Measurements from ENCODE around the gene ANKUB1.

The ANKUB1 gene

DNA sequence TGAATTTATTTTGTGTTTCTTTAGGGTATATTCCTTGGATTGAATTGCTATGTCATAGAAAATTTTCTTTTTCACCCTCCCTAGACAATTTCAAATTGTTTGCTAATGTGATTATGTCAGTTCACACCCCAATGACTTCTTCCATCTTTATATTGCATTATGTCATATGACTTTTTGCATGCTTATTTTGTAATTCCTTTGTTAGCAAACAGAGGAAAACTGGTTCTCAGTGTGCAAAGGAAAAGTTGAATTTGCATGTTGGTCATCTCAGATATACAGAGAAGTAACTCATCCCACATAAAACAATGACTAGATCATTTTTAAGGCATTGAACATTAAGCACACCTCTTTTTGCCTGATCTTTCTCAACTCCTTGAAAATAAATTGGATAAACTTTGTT, 17.3 kb upstream of the ANKUB1 start:
- H3K4me3 ChIP-seq (ENCODE audit: low read depth, low read length), result no peak overlapping the region

DNA sequence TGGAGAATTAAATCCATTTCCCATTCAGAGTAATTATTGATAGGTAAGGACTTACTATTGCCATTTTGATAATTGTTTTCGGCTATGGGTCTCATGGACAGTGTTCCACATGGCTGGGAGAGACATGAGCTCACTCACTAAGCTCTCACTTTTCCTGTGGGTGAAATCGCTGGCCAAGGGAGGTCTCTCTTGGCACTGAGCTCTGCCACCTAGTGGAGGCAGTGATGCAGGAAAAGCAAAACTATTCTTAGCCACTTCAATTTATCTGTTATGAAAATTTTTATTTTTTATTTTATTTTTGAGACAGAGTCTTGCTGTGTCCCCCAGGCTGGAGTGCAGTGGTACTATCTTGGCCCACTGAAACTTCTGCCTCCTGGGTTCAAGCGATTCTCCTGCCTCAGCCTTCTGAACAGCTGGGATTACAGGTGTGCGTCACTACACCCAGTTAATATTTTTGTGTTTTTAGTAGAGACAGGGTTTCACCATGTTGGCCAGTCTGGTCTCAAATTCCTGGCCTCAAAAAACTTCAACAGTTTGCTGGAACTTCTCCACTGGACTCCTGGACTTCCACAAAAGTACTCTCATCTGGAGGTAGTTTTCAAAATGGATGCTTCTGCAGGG, 16.0 kb upstream of the ANKUB1 start:
- H3K4me3 ChIP-seq (ENCODE audit: low read depth, low read length), result no peak overlapping the region

DNA sequence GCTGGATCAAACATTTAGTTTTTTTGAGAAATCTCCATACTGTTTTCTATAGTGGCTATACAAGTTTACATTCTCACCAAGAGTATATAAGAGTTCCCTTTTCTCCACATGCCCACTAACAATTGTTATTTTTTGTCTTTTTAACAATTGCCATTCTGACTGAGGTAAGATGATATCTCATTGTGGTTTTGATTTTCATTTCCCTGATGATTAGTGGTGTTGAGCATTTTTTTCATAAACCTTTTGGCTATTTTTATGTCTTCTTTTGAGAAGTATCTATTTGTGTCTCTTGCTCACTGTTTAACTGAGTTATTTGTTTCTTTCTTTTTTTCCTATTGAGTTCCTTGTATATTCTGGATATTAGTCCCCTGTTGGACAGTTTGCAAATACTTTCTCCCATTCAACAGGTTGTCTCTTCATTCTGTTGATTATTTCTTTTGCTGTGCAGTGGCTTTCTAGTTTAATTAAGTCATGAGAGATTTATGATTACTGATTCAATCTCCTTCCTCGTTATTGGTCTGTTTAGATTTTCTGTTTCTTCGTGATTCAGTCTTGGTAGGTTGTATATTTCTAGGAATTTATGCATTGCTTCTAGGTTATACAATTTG, 13.9 kb upstream of the ANKUB1 start:
- H3K4me3 ChIP-seq (ENCODE audit: low read depth, low read length), result no peak overlapping the region

DNA sequence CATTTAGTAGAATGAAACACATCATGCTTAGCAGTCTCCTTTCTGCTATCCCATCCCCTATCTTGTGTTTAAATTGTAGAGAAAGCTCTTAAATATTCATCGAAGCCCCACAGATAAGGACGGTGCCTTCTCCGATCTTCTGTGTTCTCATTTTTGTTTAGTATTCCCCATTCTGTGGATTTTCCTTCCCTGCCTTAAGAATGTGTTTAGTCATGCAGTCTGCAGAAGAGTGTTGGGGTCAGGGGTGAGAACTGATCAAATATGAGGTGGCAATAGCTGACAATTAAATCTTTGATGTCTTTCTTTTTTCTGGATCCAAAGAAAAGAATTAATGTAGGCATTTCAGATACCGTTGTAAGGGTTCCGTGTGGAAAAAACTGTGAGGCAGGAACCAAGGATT, 9.3 kb upstream of the ANKUB1 start:
- no peak overlapping the region for H3K4me3 ChIP-seq (ENCODE audit: low read depth, low read length)

DNA sequence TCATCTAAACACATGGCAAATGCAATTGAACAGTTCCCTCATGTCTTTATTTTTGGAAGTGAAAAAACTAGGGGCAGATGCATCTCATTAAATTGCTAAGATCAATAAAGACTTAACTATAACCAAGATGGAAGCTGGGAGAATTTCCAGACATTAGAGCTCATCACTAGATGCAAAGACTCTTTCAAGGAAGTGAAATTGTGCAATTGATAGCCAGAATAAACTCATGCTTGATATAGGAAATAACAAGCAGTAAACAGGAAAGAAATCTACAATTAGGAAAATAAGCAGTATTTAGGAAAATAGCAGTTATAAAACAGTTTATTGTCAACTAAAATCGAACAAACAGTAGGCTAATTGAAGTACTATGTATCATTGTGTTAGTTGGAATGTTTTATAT, 8.8 kb upstream of the ANKUB1 start:
- no peak overlapping the region for H3K4me3 ChIP-seq (ENCODE audit: low read depth, low read length)

DNA sequence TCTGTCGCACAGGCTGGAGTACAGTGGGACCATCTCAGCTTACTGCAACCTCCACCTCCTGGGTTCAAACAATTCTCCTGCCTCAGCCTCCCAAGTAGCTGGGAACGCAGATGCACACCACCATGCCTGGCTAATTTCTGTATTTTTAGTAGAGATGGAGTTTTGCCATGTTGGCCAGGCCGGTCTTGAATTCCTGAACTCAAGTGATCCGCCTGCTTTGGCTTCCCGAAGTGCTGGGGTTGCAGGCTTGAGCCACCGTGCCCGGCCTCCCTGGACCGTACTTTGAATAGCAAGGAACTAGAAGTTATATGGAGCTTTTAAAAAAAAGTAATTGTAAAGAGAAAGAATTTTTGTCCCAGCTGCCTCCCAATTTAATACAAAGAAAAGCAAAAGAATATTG, 8.3 kb upstream of the ANKUB1 start:
- H3K4me3 ChIP-seq (ENCODE audit: low read depth, low read length), result no peak overlapping the region

DNA sequence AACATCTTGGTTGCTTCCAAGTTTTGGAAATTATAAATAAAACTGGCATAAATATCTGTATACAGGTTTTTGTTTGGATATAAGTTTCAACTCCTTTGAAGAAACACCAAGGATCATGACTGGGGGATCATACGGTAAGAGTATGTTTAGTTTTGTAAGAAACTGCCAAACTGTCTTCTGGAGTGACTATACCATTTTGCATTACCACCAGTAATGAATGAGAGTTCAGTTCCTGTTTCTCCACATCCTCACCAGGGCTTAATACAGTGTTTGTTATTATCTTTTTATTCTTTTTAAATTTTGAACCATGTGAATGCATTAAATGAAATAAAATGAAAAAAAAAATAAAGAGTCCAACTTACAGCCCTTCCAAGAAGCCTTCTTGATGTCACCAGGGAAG, 3.7 kb upstream of the ANKUB1 start:
- H3K4me3 ChIP-seq (ENCODE audit: low read depth, low read length), result no peak overlapping the region

DNA sequence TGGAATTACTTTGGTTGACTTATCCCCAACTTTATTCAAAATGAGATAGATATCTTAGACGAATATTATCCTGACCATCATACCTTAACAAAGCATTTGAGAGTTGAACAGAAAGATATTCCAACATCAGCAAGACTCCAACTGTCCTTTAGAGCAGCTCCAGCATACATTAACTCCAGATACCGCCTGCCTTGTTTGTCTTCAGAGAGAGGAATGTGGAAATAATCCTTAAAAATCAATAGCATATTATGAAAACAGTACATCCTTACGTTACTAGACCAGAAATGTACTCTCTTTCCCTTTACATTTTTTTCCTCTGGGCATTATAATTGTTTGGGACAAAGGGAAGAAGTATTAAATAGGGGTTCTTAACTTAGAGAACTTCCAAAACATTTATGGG, 1.7 kb downstream of the ANKUB1 start:
- no peak overlapping the region for H3K4me3 ChIP-seq (ENCODE audit: low read depth, low read length)

DNA sequence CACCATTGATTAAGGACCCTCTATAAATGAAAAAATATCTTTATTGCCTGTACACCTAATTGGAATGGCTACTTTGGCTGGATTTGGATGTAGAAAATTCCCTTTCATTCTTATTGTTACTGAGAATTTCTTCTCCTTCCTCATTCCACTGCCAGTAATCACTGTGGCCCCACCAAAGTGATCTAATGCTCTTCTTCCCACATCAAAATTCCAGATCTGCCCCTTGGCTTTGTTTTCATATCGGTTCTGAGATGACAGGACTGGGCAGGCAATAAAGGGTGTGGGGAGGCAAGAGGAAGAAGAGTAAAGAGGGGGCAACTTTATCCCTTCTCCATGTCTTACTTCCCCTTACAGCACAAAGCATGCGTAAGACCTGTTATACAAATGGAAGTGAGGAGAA, 2.1 kb downstream of the ANKUB1 start:
- no peak overlapping the region for H3K4me3 ChIP-seq (ENCODE audit: low read depth, low read length)

DNA sequence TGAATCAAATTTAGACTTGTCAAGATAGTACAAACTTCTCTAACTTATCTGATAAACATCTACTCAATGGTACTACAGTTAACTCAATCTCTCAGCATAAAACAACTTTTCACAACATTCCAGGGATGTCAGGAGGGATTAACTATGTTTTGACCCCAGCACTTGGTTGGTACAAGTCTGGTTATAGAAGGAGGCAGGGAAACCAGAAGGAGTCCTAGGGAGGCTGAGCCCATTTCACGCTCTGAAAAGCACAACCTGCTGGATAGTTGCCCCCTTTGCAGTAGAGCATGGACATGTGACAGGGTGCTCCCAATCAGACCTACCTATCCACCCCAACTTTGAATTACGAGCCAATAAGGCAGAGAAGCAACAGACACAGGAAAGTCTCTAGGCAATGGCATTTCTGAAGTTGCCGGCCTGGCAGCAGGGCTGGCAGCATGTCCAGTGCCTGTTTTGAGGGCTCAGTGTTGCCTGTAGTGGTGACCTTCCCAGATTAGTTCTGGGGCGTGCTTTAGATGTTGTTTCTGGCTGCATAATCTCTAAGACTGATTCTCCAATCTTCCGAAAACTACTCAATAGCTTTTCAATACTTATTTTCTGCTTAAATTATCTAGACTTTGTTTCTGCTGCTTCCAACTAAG, 8.2 kb downstream of the ANKUB1 start:
- no peak overlapping the region for H3K4me3 ChIP-seq (ENCODE audit: low read depth, low read length)

DNA sequence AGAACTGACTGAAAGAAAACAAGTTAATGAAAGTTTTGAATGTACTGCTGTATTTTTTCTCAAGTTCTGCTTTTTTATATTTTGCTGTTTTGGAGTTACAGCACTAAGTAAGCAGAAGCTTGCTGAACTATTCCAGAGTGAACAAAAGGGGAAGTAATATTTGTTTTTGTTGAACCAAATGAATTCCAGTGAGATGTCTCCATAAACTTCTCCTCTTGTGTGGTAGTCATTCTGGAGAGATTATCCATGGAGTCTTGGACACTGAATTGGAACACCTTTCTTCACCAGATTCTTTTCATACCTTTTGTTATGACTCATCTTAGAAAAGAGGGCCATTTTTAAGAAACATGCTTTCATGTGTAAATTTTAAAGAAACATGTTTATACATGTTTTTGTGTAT, 8.8 kb downstream of the ANKUB1 start:
- no peak overlapping the region for H3K4me3 ChIP-seq (ENCODE audit: low read depth, low read length)

DNA sequence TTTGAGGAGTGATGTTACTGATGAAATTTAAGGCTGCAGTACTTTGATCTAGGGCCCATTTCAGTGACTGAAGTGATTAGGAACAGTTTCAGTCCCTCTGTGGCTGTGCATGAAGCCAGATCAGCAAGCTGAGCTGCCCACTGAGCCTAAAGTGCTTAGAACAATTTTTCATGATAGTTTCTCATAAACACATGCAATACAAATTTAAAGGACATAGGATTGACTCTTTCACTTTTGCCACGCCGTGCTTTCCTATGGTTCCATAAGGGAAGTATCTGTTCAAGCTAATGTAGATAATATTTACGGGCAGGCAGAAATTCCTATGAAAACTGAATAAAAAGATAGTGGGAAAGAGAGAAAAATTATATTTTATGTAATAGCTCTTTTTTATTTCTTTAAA, 10.6 kb downstream of the ANKUB1 start:
- no peak overlapping the region for H3K4me3 ChIP-seq (ENCODE audit: low read depth, low read length)

DNA sequence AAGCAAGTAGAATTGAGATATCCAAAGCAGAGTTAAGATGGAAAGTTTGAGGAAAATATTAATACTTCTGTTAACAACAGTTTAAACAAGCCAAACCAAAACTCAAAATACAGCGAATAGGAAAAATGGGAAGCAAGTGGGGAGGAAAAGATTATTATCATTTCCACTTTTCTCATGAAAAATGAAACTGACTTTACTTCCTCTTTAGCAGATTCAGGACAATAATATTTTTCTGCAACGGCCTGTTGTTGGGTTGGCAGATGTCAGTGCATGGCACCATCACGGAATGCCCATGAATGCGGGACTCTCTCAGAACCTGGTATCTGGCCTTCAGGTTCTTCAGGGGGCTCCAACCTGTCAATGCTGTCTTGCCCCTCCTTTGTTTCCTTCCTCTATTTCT, 11.1 kb downstream of the ANKUB1 start:
- H3K4me3 ChIP-seq (ENCODE audit: low read depth, low read length), result no peak overlapping the region

DNA sequence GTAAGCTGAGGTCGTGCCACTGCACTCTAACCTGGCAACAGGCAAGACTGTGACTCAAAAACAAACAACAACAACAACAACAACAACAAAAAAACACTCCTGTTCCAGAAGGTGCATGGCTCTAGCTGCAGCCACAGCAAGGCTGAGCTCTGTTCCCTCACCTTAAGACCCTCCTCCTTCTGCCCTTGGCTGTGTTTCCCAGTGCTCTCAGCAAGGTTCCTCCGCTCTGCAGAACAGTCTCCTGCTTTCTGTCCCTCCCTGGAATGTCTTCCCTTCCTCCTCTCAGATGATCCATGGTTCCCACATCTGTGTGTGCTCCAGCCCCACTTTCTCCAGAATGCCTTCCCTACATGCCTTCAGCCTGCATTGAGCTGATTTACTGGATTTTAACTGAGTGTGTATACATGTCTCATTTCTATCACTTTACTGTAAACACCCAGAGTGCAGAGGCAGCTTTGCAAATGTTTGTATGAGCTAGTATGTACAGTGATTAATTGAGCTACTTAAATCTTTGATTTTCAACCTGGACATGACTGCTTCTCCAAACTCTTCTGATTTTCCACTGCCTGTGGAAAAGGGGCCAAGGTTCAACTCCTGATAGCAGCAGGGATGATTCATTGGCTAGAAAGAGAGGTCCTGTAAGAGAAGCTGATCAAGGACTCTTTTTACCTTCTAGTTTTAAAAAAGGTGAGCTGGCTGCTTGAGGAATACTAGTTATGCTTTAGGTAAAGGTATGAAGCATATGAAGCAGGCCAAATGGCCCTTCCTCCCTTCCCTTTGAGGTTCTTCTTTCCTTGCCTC, 14.7 kb downstream of the ANKUB1 start:
- no peak overlapping the region for H3K4me3 ChIP-seq (ENCODE audit: low read depth, low read length)

DNA sequence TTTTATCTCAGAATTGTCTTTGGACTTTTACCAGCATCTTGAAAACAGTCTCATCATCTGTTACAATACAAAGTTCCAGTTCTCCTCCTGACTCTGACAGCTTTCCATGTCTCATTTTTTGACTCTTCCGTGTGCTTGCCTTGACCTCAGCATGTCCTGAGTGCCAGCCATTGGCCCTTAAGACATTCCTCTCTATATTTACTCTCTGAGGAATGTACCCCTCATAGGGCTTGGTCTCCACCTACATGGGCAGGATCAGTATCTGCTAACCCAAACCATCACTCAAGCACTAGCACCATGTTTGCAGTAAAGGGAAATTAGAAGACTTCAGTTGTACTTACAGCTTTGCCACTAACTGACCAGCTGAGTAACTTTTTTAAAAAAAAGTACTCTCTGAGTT, 16.2 kb downstream of the ANKUB1 start:
- H3K4me3 ChIP-seq (ENCODE audit: low read depth, low read length), result no peak overlapping the region

DNA sequence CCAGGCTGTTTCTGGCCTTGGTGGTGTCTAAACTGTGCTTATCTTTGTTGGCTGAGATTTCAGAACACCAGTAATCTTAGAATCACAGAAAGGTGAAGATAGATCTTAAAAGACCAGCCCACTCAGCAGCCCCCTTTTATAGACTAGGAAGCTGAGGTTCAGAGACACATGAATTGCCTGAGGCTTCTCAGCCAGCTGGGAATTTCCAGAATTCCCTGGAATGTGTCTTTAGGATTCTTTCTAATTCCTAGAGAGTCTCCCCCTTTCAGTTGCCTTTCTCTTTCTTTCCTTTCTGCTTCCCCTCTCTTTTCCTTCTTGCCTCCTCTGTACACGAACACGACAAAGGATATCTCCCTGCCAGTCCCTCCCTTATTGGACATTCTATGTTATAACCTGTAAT, 19.5 kb downstream of the ANKUB1 start:
- no peak overlapping the region for H3K4me3 ChIP-seq (ENCODE audit: low read depth, low read length)

DNA sequence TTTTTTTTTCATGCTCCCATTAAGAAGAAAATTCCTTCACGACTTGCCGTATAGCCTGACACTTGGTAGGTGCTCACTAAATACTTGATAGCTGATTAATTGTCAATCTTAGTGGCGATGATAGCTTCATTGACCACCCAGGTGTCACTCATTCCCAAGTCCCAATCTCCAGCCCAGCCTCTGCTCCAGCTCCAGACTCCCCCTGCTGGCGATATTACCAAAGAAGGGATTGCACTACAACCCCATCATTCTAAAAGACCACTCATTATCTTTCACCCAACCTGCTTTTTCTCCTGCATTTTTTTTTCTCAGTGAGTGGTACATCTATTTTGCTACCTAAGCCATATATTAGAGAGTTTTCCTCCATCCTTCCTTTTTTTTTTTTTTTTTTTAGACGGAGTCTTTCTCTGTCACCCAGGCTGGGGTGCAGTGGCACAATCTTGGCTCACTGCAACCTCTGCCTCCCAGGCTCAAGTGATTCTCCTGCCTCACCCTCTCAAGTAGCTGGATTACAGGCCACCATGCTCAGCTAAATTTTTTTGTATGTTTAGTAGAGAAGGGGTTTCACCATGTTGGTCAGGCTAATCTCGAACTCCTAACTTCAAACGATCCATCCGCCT, 20.6 kb downstream of the ANKUB1 start:
- H3K4me3 ChIP-seq (ENCODE audit: low read depth, low read length), result no peak overlapping the region

DNA sequence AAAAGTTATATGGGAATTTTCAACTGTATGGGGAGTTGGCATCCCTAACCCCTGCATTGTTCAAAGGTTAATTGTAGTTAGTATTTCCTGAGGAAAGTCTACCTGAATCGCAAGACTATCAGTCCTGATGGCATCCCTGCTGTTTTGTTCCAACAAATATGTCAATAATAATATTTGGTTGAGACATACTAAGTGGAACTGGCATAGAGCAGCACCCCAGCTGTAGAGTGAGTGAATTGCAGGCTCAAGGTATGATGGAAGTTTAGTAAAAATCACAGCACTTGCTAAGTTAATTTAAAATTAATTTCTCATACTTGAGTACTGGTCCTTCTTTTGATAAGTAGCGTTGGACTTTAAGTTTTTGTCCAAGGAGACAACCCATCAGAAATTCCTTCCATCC, 22.1 kb downstream of the ANKUB1 start:
- H3K4me3 ChIP-seq (ENCODE audit: low read depth, low read length), result no peak overlapping the region

DNA sequence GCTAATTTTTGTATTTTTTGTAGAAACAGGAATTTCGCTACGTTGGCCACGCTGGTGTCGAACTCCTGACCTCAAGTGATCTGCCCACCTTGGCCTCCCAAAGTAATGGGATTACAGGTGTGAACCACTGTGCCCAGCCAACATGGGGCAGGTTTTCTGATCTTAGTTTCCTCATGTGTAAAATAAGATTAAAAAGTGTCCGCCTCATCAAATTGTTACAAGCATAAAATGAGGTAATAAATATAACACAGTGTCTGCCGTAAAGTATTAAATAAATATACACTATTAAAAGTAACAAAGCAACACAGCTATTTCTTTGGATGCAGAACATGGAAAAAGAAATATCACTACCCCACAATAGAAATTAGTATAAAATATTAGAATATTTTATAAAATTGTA, 23.6 kb downstream of the ANKUB1 start:
- H3K4me3 ChIP-seq (ENCODE audit: low read depth, low read length), result no peak overlapping the region

DNA sequence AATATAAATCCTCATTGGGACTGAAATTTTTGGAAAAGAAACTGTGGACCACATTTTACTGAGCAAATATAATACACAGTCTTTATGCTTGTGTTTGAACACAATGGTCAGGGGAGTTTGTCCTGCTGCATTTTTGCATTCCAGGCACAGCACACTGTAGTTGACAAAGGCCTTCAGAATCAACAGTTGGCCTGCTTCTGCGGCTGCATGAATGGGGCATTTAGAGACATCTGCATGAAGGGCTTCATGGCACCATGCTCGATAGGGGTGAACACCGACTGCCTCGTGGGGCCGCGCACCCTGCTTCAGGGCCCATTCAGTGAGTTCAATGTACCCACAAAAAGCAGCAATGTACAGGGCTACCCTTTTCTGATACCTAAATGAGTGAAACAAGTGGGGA, 24.6 kb downstream of the ANKUB1 start:
- H3K4me3 ChIP-seq (ENCODE audit: low read depth, low read length), result no peak overlapping the region

DNA sequence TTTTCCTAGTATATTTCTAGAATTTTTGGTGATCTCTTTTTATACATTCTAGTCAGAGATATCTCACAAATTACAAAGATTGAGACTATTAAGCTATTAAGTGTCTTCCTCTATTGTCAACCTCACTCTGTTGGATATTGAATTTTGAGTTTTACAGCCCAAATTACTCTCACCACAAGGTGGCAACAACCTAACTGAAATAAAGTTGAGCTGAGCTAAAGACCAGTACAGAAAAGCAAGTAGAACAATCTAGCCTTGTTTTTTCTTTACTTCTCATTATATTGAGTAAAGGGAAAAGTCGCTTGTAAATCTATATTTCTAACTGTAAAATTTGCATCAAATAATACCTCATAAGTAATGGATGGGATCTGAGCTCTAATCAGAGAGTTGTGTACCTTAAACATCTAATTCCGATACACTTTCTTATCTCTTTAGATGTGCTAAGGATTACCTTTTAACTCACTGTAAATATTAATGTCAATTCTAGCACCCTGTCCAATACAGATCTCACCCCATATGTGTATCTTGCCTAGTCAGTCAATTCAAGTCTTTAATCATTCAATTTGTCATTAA, 26.5 kb downstream of the ANKUB1 start:
- H3K4me3 ChIP-seq (ENCODE audit: low read depth, low read length), result no peak overlapping the region

Measured in iPS-11a (cell line).